Breast epithelium (tissue), 3 donors: ENCODE results near the gene MUC20.

Experiments
- CTCF ChIP-seq, 3 donors: fragments of 450-650 bp; IDR thresholded peaks; one replicate each; pipeline ENCODE4 v1.5.1; 2016 to 2017; ENCODE audit warnings: antibody characterized with exemption in 3 of 3, mild to moderate bottlenecking in 3 of 3, moderate library complexity in 3 of 3
- POLR2A ChIP-seq: fragments of 450-650 bp; IDR thresholded peaks from one replicate; pipeline ENCODE4 v1.6.1; 2016; ENCODE audit warnings: antibody characterized with exemption, mild to moderate bottlenecking, moderate library complexity
- POLR2AphosphoS5 ChIP-seq, 3 donors: sonication (generic); formaldehyde crosslinking; IDR thresholded peaks; one replicate each; pipeline ENCODE4 v1.6.1; 2017; ENCODE audit warnings: antibody characterized with exemption in 3 of 3

GRCh38 chr3:195763843-195764825 lies 43.4 kb downstream of the MUC20 start:
- TF ChIP-seq CTCF (IDR thresholded peaks at IDR 0.05) (no peak), POLR2A (no peak), POLR2AphosphoS5 (IDR thresholded peaks at IDR 0.05) (no peak)
